Peyer's patch (tissue), 4 donors: ENCODE results near the gene SERINC3. TPM values are rescaled to one million over a fixed set of nuclear protein-coding genes. Genes with fewer than 3 reads are reported as not detected.

Source experiments
- DNase-seq, 3 donors: peaks; one replicate each; pipeline ENCODE4 v3.0.0-alpha.2; 2017 to 2019
- H3K27ac ChIP-seq, 4 donors: fragments of 200-600 bp; sonication (generic); one replicate each; pipeline ENCODE4 v1.5.1; 2016 to 2019
- H3K27me3 ChIP-seq, 2 donors: fragments of 200-600 bp; sonication (generic); one replicate each; pipeline ENCODE4 v1.5.1; 2019
- H3K36me3 ChIP-seq, 3 donors: fragments of 200-600 bp; sonication (generic); one replicate each; pipeline ENCODE4 v1.5.1; 2016 to 2019
- H3K4me1 ChIP-seq, 4 donors: fragments of 200-600 bp; sonication (generic); one replicate each; pipeline ENCODE4 v1.5.1; 2016 to 2019
- H3K4me3 ChIP-seq, 4 donors: fragments of 200-600 bp; sonication (generic); 1 replicate in 3 of 4; 2 replicates in 1 of 4; pipeline ENCODE4 v1.5.1; 2016 to 2019; ENCODE audit warnings: mild to moderate bottlenecking in 1 of 4
- H3K9me3 ChIP-seq, 4 donors: fragments of 200-600 bp; sonication (generic); one replicate each; pipeline ENCODE4 v1.5.1; 2016 to 2019; ENCODE audit warnings: mild to moderate bottlenecking in 1 of 4
- CTCF ChIP-seq, 6 experiments: fragments of 450-650 bp in 4 of 6; fragments of 200-600 bp in 2 of 6; sonication (generic) in 1 of 6; IDR thresholded peaks; one replicate each; pipeline ENCODE4 v1.5.1; 2017 to 2019; ENCODE audit warnings: antibody characterized with exemption in 6 of 6, mild to moderate bottlenecking in 3 of 6, moderate library complexity in 1 of 6
- POLR2A ChIP-seq, 2 donors: fragments of 450-650 bp; IDR thresholded peaks; one replicate each; pipeline ENCODE4 v1.5.1; 2017; ENCODE audit warnings: antibody characterized with exemption in 2 of 2, mild to moderate bottlenecking in 2 of 2, moderate library complexity in 2 of 2
- small RNA-seq, 2 donors: library from RNA; depleted of rRNA; stranded (forward); fragments of <200 nt; gene quantifications; one replicate each; pipeline ENCODE3, GENCODE V24; 2016
- total RNA-seq, 4 donors: library from RNA; depleted of rRNA; stranded (reverse); fragments of >200 nt; gene quantifications; one replicate each; pipeline ENCODE4 v1.1.0, GENCODE V29; 2016

Gene SERINC3
- total RNA-seq, 4 donors from 2014 or later: 24.8 to 70.0 (median 54.2) TPM

GRCh38 chr20:44447827-44448419, 73.9 kb downstream of the SERINC3 start:
- Histone ChIP-seq H3K36me3 (no peaks in the 10 kb centered on the region), H3K4me3 (peak overlapping the region in 2 of 4 donors; percentile 41 to 45), H3K9me3 (no peaks in the 10 kb centered on the region), H3K27me3 (no peaks in the 10 kb centered on the region), H3K4me1 (peaks cover 0 to 14% (median 2%) of the 10 kb centered on the region in 4 donors), H3K27ac (peak overlapping the region in 3 of 4 donors; percentile 54 to 95 (median 92))
- peak in 1 of 2 donors; percentile 67 for TF ChIP-seq POLR2A (IDR thresholded peaks at IDR 0.05)
- TF ChIP-seq CTCF (IDR thresholded peaks at IDR 0.05): no peak
- DNase-seq: peak in 2 of 3 donors; percentile 82 to 85

Small RNA genes lying within 50 kb of the gene (small RNA-seq; reads per million reads assigned to genes)
- 0 reads per million in 2 donors for gene RPL37AP1

Other genes with a start within 250 kb of the SERINC3 start
- gene FITM2, start 210.9 kb downstream of the SERINC3 start, total RNA-seq: 10 to 100 TPM in 3 of 4 donors, 1 to 10 TPM in 1; 8.7 to 11.7 (median 10.8) TPM
- gene R3HDML, start 185.0 kb downstream of the SERINC3 start, total RNA-seq: not detected
- gene HNF4A, start 166.4 kb downstream of the SERINC3 start, total RNA-seq: 100 to 1,000 TPM in 3 of 4 donors, 10 to 100 TPM in 1; 76.7 to 346 (median 308) TPM
- gene TTPAL, start 46.2 kb downstream of the SERINC3 start, total RNA-seq: 10 to 100 TPM in 1 of 4 donors, 1 to 10 TPM in 3; 6.0 to 30.5 (median 8.9) TPM
- 10 to 100 TPM; 27.9 to 60.2 (median 28.3) TPM for gene PKIG, start 60.5 kb upstream of the SERINC3 start, total RNA-seq
- 10 to 100 TPM in 1 of 4 donors, 1 to 10 TPM in 3; 1.6 to 25.6 (median 5.0) TPM for gene ADA, start 129.6 kb upstream of the SERINC3 start, total RNA-seq
- 10 to 100 TPM in 2 of 4 donors, 1 to 10 TPM in 2; 5.8 to 32.2 (median 11.2) TPM for gene CCN5, start 193.3 kb upstream of the SERINC3 start, total RNA-seq
- under 1 TPM in 1 of 4 donors, not detected in 3; 0.54 TPM for gene KCNK15, start 223.8 kb upstream of the SERINC3 start, total RNA-seq